Naive thymus-derived CD4-positive, alpha-beta T cell (primary cell): ENCODE measurements around the gene USP5. TPM values are rescaled to one million over a fixed set of nuclear protein-coding genes. Genes with fewer than 3 reads are reported as not detected.

Experiments used
- ATAC-seq: fragments of 150-1000 bp; cut with Tn5 transposase; 2 replicates; pipeline ENCODE4 v1.10.0; 2021; ENCODE audit warnings: mild to moderate bottlenecking, moderate library complexity
- CTCF ChIA-PET: fragments of 350-600 bp; sonication (Branson Sonifier 250); formaldehyde crosslinking; loops from one replicate; lab custom pipeline; 2021; ENCODE audit warnings: antibody characterized with exemption; lab: Charles Lee
- POLR2A ChIA-PET: fragments of 350-600 bp; sonication (Branson Sonifier 250); formaldehyde crosslinking; loops from one replicate; lab custom pipeline; 2021; ENCODE audit warnings: antibody characterized with exemption, inconsistent platforms; lab: Charles Lee
- DNase-seq, 9 donors: peaks; one replicate each; pipeline versions ENCODE4 v3.0.0 to v3.0.0-alpha.2; 2020 to 2022; ENCODE audit warnings: mixed read lengths in 1 of 9
- H3K27ac ChIP-seq: one replicate; pipeline ENCODE4 v1.7.0; 2013; ENCODE audit warnings: mild to moderate bottlenecking, low read depth, low read length, moderate library complexity
- H3K27me3 ChIP-seq, 2 donors: one replicate each; pipeline ENCODE4 v1.7.0; 2013; ENCODE audit warnings: low read length in 2 of 2, mild to moderate bottlenecking in 2 of 2, moderate library complexity in 2 of 2; ENCODE audit not compliant: control insufficient read depth in 2 of 2, insufficient read depth in 2 of 2
- H3K36me3 ChIP-seq, 3 experiments: 1 replicate in 2 of 3; 2 replicates in 1 of 3; pipeline ENCODE4 v1.7.0; 2013; ENCODE audit warnings: low read length in 3 of 3, mild to moderate bottlenecking in 3 of 3, moderate library complexity in 1 of 3; ENCODE audit not compliant: insufficient read depth in 3 of 3, control insufficient read depth in 2 of 3
- H3K4me1 ChIP-seq, 2 donors: one replicate each; pipeline ENCODE4 v1.7.0; 2013; ENCODE audit warnings: low read length in 2 of 2, mild to moderate bottlenecking in 2 of 2, moderate library complexity in 1 of 2; ENCODE audit not compliant: control insufficient read depth in 2 of 2, insufficient read depth in 2 of 2
- H3K4me3 ChIP-seq: 2 replicates; pipeline ENCODE4 v1.7.0; 2013; ENCODE audit warnings: mild to moderate bottlenecking, low read length
- H3K9me3 ChIP-seq, 3 experiments: 1 replicate in 2 of 3; 2 replicates in 1 of 3; pipeline ENCODE4 v1.7.0; 2013; ENCODE audit warnings: low read length in 3 of 3; ENCODE audit not compliant: control insufficient read depth in 2 of 3
- H3K27ac Mint-ChIP-seq, 9 donors: one replicate each; pipeline ENCODE4 v1.8.0; 2020 to 2022; ENCODE audit warnings: mixed read lengths in 9 of 9, mild to moderate bottlenecking in 8 of 9, moderate library complexity in 5 of 9, inconsistent platforms in 2 of 9
- H3K27me3 Mint-ChIP-seq, 5 donors: one replicate each; pipeline ENCODE4 v1.8.0; 2021 to 2022; ENCODE audit warnings: mixed read lengths in 5 of 5, mild to moderate bottlenecking in 1 of 5
- H3K36me3 Mint-ChIP-seq, 5 donors: one replicate each; pipeline ENCODE4 v1.8.0; 2020 to 2022; ENCODE audit warnings: mixed read lengths in 5 of 5, mild to moderate bottlenecking in 3 of 5, inconsistent platforms in 1 of 5
- H3K4me1 Mint-ChIP-seq, 7 donors: one replicate each; pipeline ENCODE4 v1.8.0; 2020 to 2022; ENCODE audit warnings: mixed read lengths in 7 of 7, mild to moderate bottlenecking in 3 of 7, inconsistent platforms in 1 of 7
- H3K4me3 Mint-ChIP-seq, 10 donors: one replicate each; pipeline ENCODE4 v1.8.0; 2020 to 2022; ENCODE audit warnings: mild to moderate bottlenecking in 10 of 10, mixed read lengths in 10 of 10, moderate library complexity in 6 of 10, inconsistent platforms in 2 of 10
- H3K9me3 Mint-ChIP-seq, 11 donors: one replicate each; pipeline ENCODE4 v1.8.0; 2020 to 2022; ENCODE audit warnings: mixed read lengths in 11 of 11, mild to moderate bottlenecking in 4 of 11, inconsistent platforms in 1 of 11, moderate library complexity in 1 of 11
- intact Hi-C, 2 donors: fragments of 100-400 bp; cut with micrococcal nuclease; formaldehyde crosslinking; loops; one replicate each; pipeline ENCODE4 v1.15.1; 2023
- polyA plus RNA-seq, 2 donors: library from polyadenylated mRNA; unstranded; fragments of 300-500 nt; fragmentation: Illumina TruSeq; gene quantifications; one replicate each; pipeline ENCODE4 v1.2.3, GENCODE V29; 2021
- total RNA-seq, 6 experiments: library from RNA in 5 of 6; stranded (reverse) in 5 of 6; gene quantifications; 1 replicate in 5 of 6; 2 replicates in 1 of 6; pipeline ENCODE4 v1.2.3 and lab custom pipeline; 2021 to 2026

USP5 gene
- total and polyA plus RNA-seq, 7 experiments from 2014 or later, result 51.9 to 134 (median 71.1) TPM

- Mint-ChIP-seq H3K4me3 (no peak overlapping the region), H3K9me3 (no peaks in the 10 kb centered on the region), H3K27ac (peak overlapping the region in 1 of 9 donors; percentile 44), H3K4me1 (peaks cover 0 to 25% (median 7%) of the 10 kb centered on the region in 7 donors), H3K27me3 (no peaks in the 10 kb centered on the region), H3K36me3 (peaks cover 0 to 22% (median 10%) of the 10 kb centered on the region in 5 donors)
- ATAC-seq, result no peak
- Histone ChIP-seq H3K4me3 (no peak overlapping the region), H3K27me3 (no peaks in the 10 kb centered on the region), H3K36me3 (peaks cover 0 to 6% (median 4%) of the 10 kb centered on the region in 3 experiments), H3K4me1 (peaks cover 0 to 5% of the 10 kb centered on the region in 2 donors), H3K27ac (no peak overlapping the region), H3K9me3 (no peaks in the 10 kb centered on the region)
- DNase-seq, result no peak
- POLR2A ChIA-PET, result no interaction called here
- CTCF ChIA-PET, result interaction anchor here (0.6 to 2.3 kb wide), 3 partner anchors 25 to 90 kb away, joined by 3 to 5 read pairs (median 3); partner anchors contain the start of gene SPSB2
- intact Hi-C loops, result no loop called here
Measured at GRCh38 chr12:6847676-6848075, 4.3 kb upstream of the USP5 start.

- Mint-ChIP-seq H3K9me3 (no peaks in the 10 kb centered on the region), H3K4me3 (peak overlapping the region in 2 of 10 donors; percentile 48 to 95), H3K4me1 (peaks cover 12 to 38% (median 22%) of the 10 kb centered on the region in 7 donors), H3K27ac (peak overlapping the region in 2 of 9 donors; percentile 9 to 65), H3K36me3 (peaks cover 0 to 25% (median 8%) of the 10 kb centered on the region in 5 donors), H3K27me3 (no peaks in the 10 kb centered on the region)
- intact Hi-C loops, result no loop called here
- H3K4me1 ChIP-seq, result peaks cover 16 to 17% of the 10 kb centered on the region in 2 donors
- DNase-seq, result no peak
- H3K27ac ChIP-seq, result no peak overlapping the region
- no peak overlapping the region for H3K4me3 ChIP-seq
- POLR2A ChIA-PET, result interaction anchor here (0.6 to 1.2 kb wide), 3 partner anchors 38 to 144 kb away, joined by 3 to 4 read pairs (median 3); partner anchors contain the start of gene COPS7A
- CTCF ChIA-PET, result interaction anchor here (0.6 to 2.0 kb wide), 3 partner anchors 14 to 227 kb away, joined by 3 to 5 read pairs (median 4); partner anchors contain the start of gene P3H3
- ATAC-seq, result no peak
- no peaks in the 10 kb centered on the region for H3K27me3 ChIP-seq
- H3K36me3 ChIP-seq, result peaks cover 0 to 6% (median 4%) of the 10 kb centered on the region in 3 experiments
- no peaks in the 10 kb centered on the region for H3K9me3 ChIP-seq
Measured at GRCh38 chr12:6849427-6849826, 2.5 kb upstream of the USP5 start.

GRCh38 chr12:6849976-6850560 lies 1.9 kb upstream of the USP5 start:
- ChIA-PET POLR2A (interaction anchor here (0.6 to 3.6 kb wide), 5 partner anchors 9 to 145 kb away, joined by 3 to 20 read pairs (median 3); partner anchors contain the start of gene COPS7A), CTCF (interaction anchor here (2.0 to 4.0 kb wide), 2 partner anchors 18 to 21 kb away, joined by 5 to 31 read pairs; partner anchors contain the start of genes P3H3 and TPI1)
- Histone ChIP-seq H3K9me3 (no peaks in the 10 kb centered on the region), H3K36me3 (peaks cover 0 to 4% (median 2%) of the 10 kb centered on the region in 3 experiments), H3K4me1 (peaks cover 16 to 18% of the 10 kb centered on the region in 2 donors), H3K27ac (no peak overlapping the region), H3K27me3 (no peaks in the 10 kb centered on the region), H3K4me3 (no peak overlapping the region)
- ATAC-seq, result no peak
- Mint-ChIP-seq H3K4me1 (peaks cover 12 to 38% (median 26%) of the 10 kb centered on the region in 7 donors), H3K27ac (peak overlapping the region in 3 of 9 donors; percentile 45 to 87 (median 64)), H3K27me3 (no peaks in the 10 kb centered on the region), H3K9me3 (no peaks in the 10 kb centered on the region), H3K4me3 (peak overlapping the region in 4 of 10 donors; percentile 8 to 95 (median 42)), H3K36me3 (peaks cover 0 to 25% (median 1%) of the 10 kb centered on the region in 5 donors)
- no peak for DNase-seq
- intact Hi-C loops, result loop anchor here (2.0 to 5.0 kb wide), 3 partner anchors 257 to 379 kb away; partner anchors contain the start of genes C1RL (in 1 of the 2), PEX5 (in 1 of the 2) and VAMP1 (in 1 of the 2)

- H3K9me3 Mint-ChIP-seq, result no peaks in the 10 kb centered on the region
- peaks cover 0 to 26% (median 0%) of the 10 kb centered on the region in 5 donors for H3K36me3 Mint-ChIP-seq
- ChIA-PET POLR2A (interaction anchor here (1.0 to 4.4 kb wide), 22 partner anchors 8 to 162 kb away, joined by 3 to 90 read pairs (median 12); partner anchors contain the start of genes C12orf57, CD4, COPS7A and MLF2), CTCF (interaction anchor here (0.8 to 5.3 kb wide), 6 partner anchors 15 to 167 kb away, joined by 3 to 40 read pairs (median 6); partner anchors contain the start of genes COPS7A, LPCAT3, SPSB2 and TPI1)
- H3K27me3 Mint-ChIP-seq, result no peaks in the 10 kb centered on the region
- H3K4me3 ChIP-seq, result no peak overlapping the region
- H3K27me3 ChIP-seq, result no peaks in the 10 kb centered on the region
- no peak for DNase-seq
- no peak overlapping the region for H3K27ac ChIP-seq
- no peaks in the 10 kb centered on the region for H3K9me3 ChIP-seq
- peak overlapping the region in 7 of 10 donors; percentile 58 to 98 (median 94) for H3K4me3 Mint-ChIP-seq
- no peak for ATAC-seq
- peaks cover 16 to 18% of the 10 kb centered on the region in 2 donors for H3K4me1 ChIP-seq
- peak overlapping the region in 7 of 9 donors; percentile 89 to 99 (median 96) for H3K27ac Mint-ChIP-seq
- peaks cover 12 to 38% (median 27%) of the 10 kb centered on the region in 7 donors for H3K4me1 Mint-ChIP-seq
- intact Hi-C loops, result loop anchor here (1.0 to 5.0 kb wide), 8 partner anchors 15 to 380 kb away; partner anchors contain the start of genes VAMP1 (in 2 of the 2), C1RL (in 1 of the 2), LPCAT3 (in 1 of the 2) and MLF2 (in 1 of the 2)
- peaks cover 0 to 8% (median 4%) of the 10 kb centered on the region in 3 experiments for H3K36me3 ChIP-seq
Measured at GRCh38 chr12:6850796-6851152, 1.2 kb upstream of the USP5 start.

GRCh38 chr12:6851153-6851920 lies 613 bp upstream of the USP5 start, which contains the start of gene CDCA3:
Gene CDCA3 (minus strand): TSS chr12:6851286. CDS start chr12:6850952, 334 bp downstream.
- ChIA-PET POLR2A (interaction anchor here (0.5 to 4.4 kb wide), 40 partner anchors 9 to 1230 kb away, joined by 3 to 90 read pairs (median 4); partner anchors contain the start of genes C12orf57, CD4, COPS7A and ENO2), CTCF (interaction anchor here (0.6 to 5.3 kb wide), 18 partner anchors 13 to 255 kb away, joined by 3 to 40 read pairs (median 5); partner anchors contain the start of genes COPS7A, LPCAT3, SPSB2 and TPI1)
- Mint-ChIP-seq H3K27ac (peak within 1 kb of the TSS; percentile 89 to 99 (median 97)), H3K27me3 (no peaks in the 10 kb centered on the region), H3K4me3 (peak within 1 kb of the TSS; percentile 89 to 100 (median 94)), H3K4me1 (peaks cover 12 to 38% (median 28%) of the 10 kb centered on the region in 7 donors), H3K36me3 (peaks cover 0 to 26% (median 0%) of the 10 kb centered on the region in 5 donors), H3K9me3 (no peaks in the 10 kb centered on the region)
- intact Hi-C loops, result loop anchor here (1.0 to 5.0 kb wide), 8 partner anchors 16 to 381 kb away; partner anchors contain the start of genes VAMP1 (in 2 of the 2), C1RL (in 1 of the 2), LPCAT3 (in 1 of the 2) and MLF2 (in 1 of the 2)
- peak; percentile 60 for ATAC-seq
- H3K36me3 ChIP-seq, result peaks cover 0 to 14% (median 5%) of the 10 kb centered on the region in 3 experiments
- peak within 1 kb of the TSS; percentile 85 for H3K27ac ChIP-seq
- peak within 1 kb of the TSS; percentile 87 for H3K4me3 ChIP-seq
- H3K9me3 ChIP-seq, result no peaks in the 10 kb centered on the region
- H3K27me3 ChIP-seq, result no peaks in the 10 kb centered on the region
- peaks cover 16 to 18% of the 10 kb centered on the region in 2 donors for H3K4me1 ChIP-seq
- peak; percentile 70 to 95 (median 89) for DNase-seq
